Neural cell (in vitro differentiated cells): ENCODE results near the gene AXL. TPM values are rescaled to one million over a fixed set of nuclear protein-coding genes. Genes with fewer than 3 reads are reported as not detected.

Experiments used
- H2AFZ ChIP-seq: fragments of 200-600, 300-800 bp; sonication (generic), shearing (Covaris generic); 2 replicates; pipeline ENCODE4 v1.6.0; 2014; ENCODE audit warnings: low read depth, mild to moderate bottlenecking, antibody characterized with exemption, low read length, moderate library complexity
- H3F3A ChIP-seq: fragments of 200-600 bp; shearing (Covaris generic); 2 replicates; pipeline ENCODE4 v1.6.1; 2016; ENCODE audit warnings: mild to moderate bottlenecking, moderate library complexity, mixed read lengths, antibody characterized with exemption, low read length; ENCODE audit not compliant: insufficient read depth, poor library complexity, severe bottlenecking
- H3K27ac ChIP-seq: fragments of 200-600, 300-800 bp; sonication (generic), shearing (Covaris generic); 2 replicates; pipeline ENCODE4 v1.5.1; 2014; ENCODE audit warnings: mild to moderate bottlenecking, low read length, moderate library complexity
- H3K27me3 ChIP-seq: fragments of 300-800, 200-600 bp; sonication (generic), shearing (Covaris generic); 2 replicates; pipeline ENCODE4 v1.6.0; 2014; ENCODE audit warnings: mild to moderate bottlenecking, low read depth, low read length, moderate library complexity; ENCODE audit not compliant: insufficient read depth
- H3K36me3 ChIP-seq: fragments of 300-800, 200-600 bp; sonication (generic), shearing (Covaris generic); 2 replicates; pipeline ENCODE4 v1.5.1; 2014; ENCODE audit warnings: mild to moderate bottlenecking, antibody characterized with exemption, low read length, moderate library complexity; ENCODE audit not compliant: insufficient read depth
- H3K4me2 ChIP-seq: fragments of 300-800, 200-600 bp; sonication (generic), shearing (Covaris generic); 2 replicates; pipeline ENCODE4 v1.6.0; 2014; ENCODE audit warnings: mild to moderate bottlenecking, low read length
- H3K4me3 ChIP-seq: fragments of 300-800, 200-600 bp; sonication (generic), shearing (Covaris generic); 2 replicates; pipeline ENCODE4 v1.5.1; 2014; ENCODE audit warnings: mild to moderate bottlenecking, low read length, moderate library complexity
- H3K79me2 ChIP-seq: fragments of 200-600 bp; shearing (Covaris generic); replicated peaks from 2 replicates; pipeline ENCODE4 v1.6.0; 2014; ENCODE audit warnings: mild to moderate bottlenecking, low read length, moderate library complexity; ENCODE audit not compliant: insufficient read depth
- H3K9ac ChIP-seq: fragments of 300-800, 200-600 bp; sonication (generic), shearing (Covaris generic); 2 replicates; pipeline ENCODE4 v1.6.1; 2016; ENCODE audit warnings: mild to moderate bottlenecking, low read length, mixed read lengths
- H3K9me2 ChIP-seq: fragments of 200-600 bp; shearing (Covaris generic); 2 replicates; pipeline ENCODE4 v1.6.1; 2016; ENCODE audit warnings: mild to moderate bottlenecking, low read length, mixed read lengths; ENCODE audit not compliant: insufficient read depth
- H3K9me3 ChIP-seq: fragments of 200-600, 300-800 bp; sonication (generic), shearing (Covaris generic); 2 replicates; pipeline ENCODE4 v1.6.1; 2016; ENCODE audit warnings: mild to moderate bottlenecking, mixed run types, low read length, moderate library complexity, mixed read lengths
- H4K20me1 ChIP-seq: fragments of 200-600 bp; shearing (Covaris generic); 2 replicates; pipeline ENCODE4 v1.6.1; 2016; ENCODE audit warnings: mild to moderate bottlenecking, mixed run types; ENCODE audit not compliant: insufficient read depth
- CTCF ChIP-seq: fragments of 450-650 bp; IDR thresholded peaks from 2 replicates; pipeline ENCODE4 v1.5.1; 2014; ENCODE audit warnings: antibody characterized with exemption, mild to moderate bottlenecking, moderate library complexity; ENCODE audit not compliant: poor library complexity, severe bottlenecking
- EP300 ChIP-seq: fragments of 450-650 bp; conservative IDR thresholded peaks from 2 replicates; pipeline ENCODE4 v1.6.1; 2014; ENCODE audit warnings: antibody characterized with exemption, mild to moderate bottlenecking, moderate library complexity; ENCODE audit not compliant: poor library complexity, severe bottlenecking
- EZH2 ChIP-seq: fragments of 200-600, 300-800 bp; shearing (Covaris generic), sonication (generic); IDR thresholded peaks from 2 replicates; pipeline ENCODE4 v1.6.1; 2014; ENCODE audit warnings: antibody characterized with exemption, low read length, borderline replicate concordance, mild to moderate bottlenecking; ENCODE audit not compliant: insufficient read depth, poor library complexity, severe bottlenecking
- MXI1 ChIP-seq: fragments of 450-650 bp; conservative IDR thresholded peaks from 2 replicates; pipeline ENCODE4 v1.6.1; 2014; ENCODE audit warnings: antibody characterized with exemption, mild to moderate bottlenecking; ENCODE audit not compliant: poor library complexity, severe bottlenecking
- POLR2AphosphoS5 ChIP-seq: IDR thresholded peaks from 2 replicates; pipeline ENCODE4 v1.6.1; 2012
- RAD21 ChIP-seq: fragments of 450-650 bp; conservative IDR thresholded peaks from 2 replicates; pipeline ENCODE4 v1.6.1; 2014; ENCODE audit warnings: antibody characterized with exemption, mild to moderate bottlenecking, moderate library complexity
- REST ChIP-seq: IDR thresholded peaks from 2 replicates; pipeline ENCODE4 v1.6.1; 2012; ENCODE audit warnings: borderline replicate concordance
- SMC3 ChIP-seq: fragments of 450-650 bp; conservative IDR thresholded peaks from 2 replicates; pipeline ENCODE4 v1.6.1; 2014; ENCODE audit warnings: antibody characterized with exemption, mild to moderate bottlenecking, moderate library complexity; ENCODE audit not compliant: poor library complexity
- TAF1 ChIP-seq: IDR thresholded peaks from 2 replicates; pipeline ENCODE4 v1.6.1; 2012; ENCODE audit warnings: low read depth
- polyA plus RNA-seq: library from polyadenylated mRNA; depleted of rRNA; stranded (reverse); fragments of >200 nt; gene quantifications from 2 replicates; pipeline ENCODE4 v1.2.3, GENCODE V29; 2014

Gene AXL
- polyA plus RNA-seq, 1 donor from 2014 or later = 0.10 TPM

GRCh38 chr19:41239961-41240574 is 21.0 kb downstream of the AXL start:
- no peak overlapping the region for H2AFZ ChIP-seq
- TF ChIP-seq SMC3 (no peak), REST (no peak), POLR2AphosphoS5 (no peak), RAD21 (no peak), EZH2 (no peak), MXI1 (no peak), EP300 (no peak), TAF1 (no peak), CTCF (no peak)

GRCh38 chr19:41241859-41242258 is 22.8 kb downstream of the AXL start:
- H3K4me2 ChIP-seq = no peak overlapping the region
- no peaks in the 10 kb centered on the region for H4K20me1 ChIP-seq
- no peaks in the 10 kb centered on the region for H3K9me3 ChIP-seq
- no peak overlapping the region for H3K9ac ChIP-seq
- no peaks in the 10 kb centered on the region for H3F3A ChIP-seq
- H3K79me2 ChIP-seq = no peaks in the 10 kb centered on the region
- no peaks in the 10 kb centered on the region for H3K27me3 ChIP-seq
- H3K27ac ChIP-seq = no peak overlapping the region
- H3K9me2 ChIP-seq = no peaks in the 10 kb centered on the region
- no peaks in the 10 kb centered on the region for H3K36me3 ChIP-seq
- TF ChIP-seq CTCF (no peak), MXI1 (no peak), SMC3 (no peak), POLR2AphosphoS5 (no peak), REST (no peak), EZH2 (no peak), EP300 (no peak), RAD21 (no peak), TAF1 (no peak)
- no peak overlapping the region for H3K4me3 ChIP-seq
- no peak overlapping the region for H2AFZ ChIP-seq

More at GRCh38 chr19:41239961-41240574, 21.0 kb downstream of the AXL start:
- Histone ChIP-seq H3K4me3 (no peak overlapping the region), H3K79me2 (no peaks in the 10 kb centered on the region), H4K20me1 (no peaks in the 10 kb centered on the region), H3F3A (no peaks in the 10 kb centered on the region), H3K36me3 (no peaks in the 10 kb centered on the region), H3K27ac (no peak overlapping the region), H3K27me3 (no peaks in the 10 kb centered on the region), H3K9me2 (no peaks in the 10 kb centered on the region), H3K9ac (no peak overlapping the region), H3K4me2 (no peak overlapping the region), H3K9me3 (no peaks in the 10 kb centered on the region)
